Measurements from ENCODE around the gene TPM2.
"Not testable (repeated sequence)": the region's sequence is repeated elsewhere in the genome, so short reads cannot be mapped to it uniquely, and the experiment has no call there.

TPM2 gene

DNA sequence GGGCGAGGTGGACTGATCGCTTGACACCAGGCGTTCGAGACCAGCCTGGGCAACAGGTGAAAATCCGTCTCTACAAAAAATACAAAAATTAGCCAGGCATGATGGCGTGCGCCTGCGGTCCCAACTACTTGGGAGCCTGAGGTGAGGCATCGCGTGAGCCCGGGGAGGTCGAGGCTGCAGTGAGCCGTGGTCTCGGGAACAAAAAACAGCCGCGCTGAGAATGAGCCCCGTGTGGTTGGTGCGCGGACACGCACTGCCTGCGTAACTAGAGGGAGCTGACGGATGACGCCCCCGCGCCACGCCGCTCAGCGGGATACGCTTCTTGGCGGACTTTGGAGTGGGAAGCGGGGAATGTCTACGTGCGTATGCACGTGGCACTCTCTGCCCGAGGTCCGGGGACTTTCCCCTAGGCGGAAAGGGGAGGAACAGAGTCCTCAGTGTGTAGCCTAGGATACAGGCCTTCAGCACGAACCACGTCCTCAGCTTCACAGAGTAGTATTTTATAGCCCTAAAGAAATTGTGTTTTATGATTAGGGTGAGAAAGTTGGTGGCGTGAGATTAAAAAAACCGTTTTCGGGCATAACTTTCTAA, 32.1 kb downstream of the TPM2 start, which contains the start of gene RMRP:
Gene RMRP, minus strand, starts transcription at position 474 of the 591 bp plus-strand sequence.
- FAIRE-seq (peak; percentile 86), DNase-seq (ENCODE audit: insufficient read length, low spot score) (peak; percentile 91)

DNA sequence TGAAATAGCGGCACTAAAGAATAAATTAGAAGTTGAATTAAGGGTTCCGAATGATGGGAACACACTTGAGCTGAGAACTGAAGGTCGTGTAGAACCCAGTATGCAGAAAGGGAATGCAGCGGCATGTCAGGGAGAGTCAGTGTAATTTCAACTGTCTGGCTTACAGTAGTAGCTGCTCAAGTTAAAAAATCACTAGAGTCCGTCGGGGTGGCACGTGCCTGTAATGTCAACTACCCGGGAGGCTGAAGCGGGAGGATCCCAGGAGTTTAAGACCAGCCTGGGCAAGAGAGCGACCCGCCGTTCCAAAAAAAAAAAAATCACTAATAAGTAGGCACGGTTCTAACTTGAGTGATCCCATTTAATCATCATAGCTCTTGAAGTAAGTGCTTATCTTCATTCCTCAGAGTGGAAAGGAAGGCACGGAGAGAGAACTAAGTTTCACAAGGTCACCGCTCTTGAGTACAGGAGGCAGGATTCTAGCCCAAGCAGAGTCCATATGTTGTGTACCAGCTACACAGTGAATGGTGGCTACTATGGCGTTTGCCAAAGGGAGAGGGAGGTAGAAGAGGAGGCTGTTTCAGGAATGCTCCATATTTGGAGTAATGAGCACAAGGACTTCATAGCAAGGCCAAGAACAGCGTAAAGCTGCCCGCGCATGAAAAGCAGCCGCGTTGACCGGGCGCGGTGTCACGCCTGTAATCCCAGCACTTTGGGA, 32.7 kb downstream of the TPM2 start:
- FAIRE-seq (peak; percentile 8), DNase-seq (ENCODE audit: insufficient read length, low spot score) (no peak)

DNA sequence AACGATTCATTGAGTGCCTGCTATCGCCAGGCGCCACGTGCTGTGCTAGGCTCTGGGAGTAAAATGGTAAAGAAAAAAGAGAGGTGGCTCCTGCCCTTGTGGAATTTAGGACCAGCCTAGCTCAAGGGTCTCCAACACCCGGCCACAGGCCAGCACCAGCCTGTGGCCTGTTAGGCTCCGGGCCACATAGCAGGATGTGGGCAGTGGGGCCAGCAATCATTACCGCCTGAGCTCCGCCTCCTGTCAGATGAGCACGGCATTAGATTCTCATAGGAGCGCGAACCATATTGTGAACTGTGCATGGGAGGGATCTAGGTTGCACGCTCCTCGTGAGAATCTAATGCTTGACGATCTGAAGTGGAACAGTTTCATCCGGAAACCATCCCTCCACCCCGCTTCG, 33.4 kb downstream of the TPM2 start:
- FAIRE-seq (no peak), DNase-seq (ENCODE audit: insufficient read length, low spot score) (no peak)

DNA sequence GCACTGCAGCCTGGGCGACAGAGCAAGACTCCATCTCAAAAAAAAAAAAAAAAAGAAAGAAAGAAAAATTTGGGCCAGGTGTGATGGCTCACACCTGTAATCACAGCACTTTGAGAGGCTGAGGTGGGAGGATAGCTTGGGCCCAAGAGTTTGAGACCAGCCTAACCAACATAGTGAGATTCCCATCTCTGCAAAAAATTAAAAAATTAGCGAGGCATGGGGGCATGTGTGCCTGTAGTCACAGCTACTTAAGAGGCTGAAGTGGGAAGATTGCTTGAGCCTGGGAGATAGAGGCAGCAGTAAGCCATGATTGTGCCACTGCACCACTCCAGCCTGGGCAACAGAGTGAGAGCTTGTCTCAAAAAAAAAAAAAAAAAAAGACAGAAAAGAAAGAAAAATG, 36.1 kb downstream of the TPM2 start:
- DNase-seq (ENCODE audit: insufficient read length, low spot score) (no peak), FAIRE-seq (no peak)

DNA sequence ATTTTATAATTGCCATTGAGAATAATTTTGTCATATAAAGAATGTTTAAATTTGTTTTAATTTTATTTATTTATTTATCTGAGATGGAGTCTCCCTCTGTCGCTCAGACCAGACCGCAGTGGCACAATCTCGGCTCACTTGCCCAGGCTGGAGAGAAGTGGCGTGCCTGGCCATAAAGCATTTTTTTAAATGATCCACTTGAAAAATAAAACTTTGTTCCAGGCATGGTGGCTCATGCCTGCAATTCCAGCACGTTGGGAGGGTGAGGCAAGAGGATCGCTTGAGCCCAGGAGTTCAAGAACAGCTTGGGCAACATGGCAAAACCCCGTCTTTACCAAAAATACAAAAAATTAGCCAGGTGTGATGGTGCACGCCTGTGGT, 36.9 kb downstream of the TPM2 start:
- DNase-seq (ENCODE audit: insufficient read length, low spot score) (no peak), FAIRE-seq (no peak)

DNA sequence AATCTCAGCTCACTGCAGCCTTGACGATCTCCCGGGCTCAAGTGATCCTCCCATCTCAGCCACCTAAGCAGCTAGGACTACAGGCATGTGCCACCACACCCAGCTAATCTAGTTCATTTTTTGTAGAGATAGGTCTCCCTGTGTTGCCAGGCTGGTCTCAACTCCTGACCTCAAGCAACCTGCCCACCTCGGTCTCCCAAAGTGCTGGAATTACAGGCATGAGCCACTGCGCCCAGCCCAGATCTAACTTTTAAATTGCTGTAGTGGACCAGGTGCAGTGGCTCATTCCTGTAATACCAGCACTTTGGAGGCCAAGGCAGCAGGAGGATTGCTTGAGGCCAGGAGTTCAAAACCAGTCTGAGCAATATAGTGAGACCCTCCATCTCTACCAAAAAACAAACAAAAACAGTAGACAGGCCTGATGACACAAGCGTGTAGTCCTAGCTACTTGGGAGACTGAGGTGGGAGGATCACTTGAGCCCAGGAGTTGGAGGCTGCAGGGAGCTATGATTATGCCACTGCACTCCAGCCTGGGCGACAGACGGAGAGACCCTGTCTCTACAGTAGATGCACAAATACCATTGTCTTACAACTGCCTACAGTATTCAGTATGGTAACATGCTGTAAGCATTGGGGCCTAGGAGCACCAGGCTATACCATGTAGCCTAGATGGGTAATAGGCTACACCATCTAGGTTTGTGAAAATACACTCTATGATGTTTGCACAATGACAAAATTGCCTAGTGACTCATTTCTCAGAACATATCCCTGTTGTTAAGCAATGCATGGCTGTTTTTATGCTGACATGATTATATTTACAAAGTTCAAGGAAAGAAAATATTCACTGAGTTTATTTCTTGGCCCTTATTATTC, 37.5 kb downstream of the TPM2 start:
- no peak for DNase-seq (ENCODE audit: insufficient read length, low spot score)
- no peak for FAIRE-seq

DNA sequence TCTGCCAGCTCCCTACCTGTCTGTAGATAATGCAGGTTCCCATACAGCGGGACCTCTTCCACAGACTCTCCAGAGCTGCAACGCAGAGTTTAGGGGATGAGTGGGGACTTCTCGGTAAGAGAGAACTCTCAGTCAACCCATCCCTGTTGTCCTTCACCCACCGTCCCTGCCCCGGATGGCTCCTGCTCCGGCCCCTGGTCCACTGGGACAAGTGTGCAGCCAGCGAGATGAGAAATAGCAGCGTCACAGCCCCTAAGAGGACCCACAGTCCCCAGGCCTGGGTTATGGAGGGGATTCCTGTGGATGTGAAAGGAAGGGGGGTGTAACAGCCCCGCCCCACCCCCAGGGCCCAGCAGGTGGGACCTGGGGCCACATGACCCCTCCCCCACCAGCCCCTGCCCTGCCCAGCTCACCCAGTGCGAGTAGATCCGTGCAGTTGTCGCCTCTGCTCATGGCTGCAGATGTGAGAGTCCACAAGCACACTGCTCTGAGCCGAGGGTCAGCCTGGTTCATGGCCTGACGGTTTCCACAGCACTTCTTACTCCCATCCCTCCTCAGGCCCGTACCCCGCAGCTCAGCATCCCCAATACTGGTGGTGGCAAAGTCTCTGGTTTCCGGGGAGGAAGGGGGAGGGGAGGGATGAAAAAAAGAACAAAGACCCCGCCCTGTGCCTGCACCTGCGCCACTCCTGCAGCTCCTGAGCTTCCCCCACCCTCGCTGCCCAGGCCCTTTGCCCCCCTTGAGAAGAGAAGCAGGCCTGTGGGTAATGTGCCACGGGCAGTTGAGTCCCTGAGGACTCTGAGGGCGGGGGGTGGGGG, 39.2 kb downstream of the TPM2 start, which contains the start of gene SIT1:
Gene SIT1, minus strand, starts transcription at position 591 of the 818 bp plus-strand sequence. Its CDS starts 78 bp downstream, at position 513.
- no peak for FAIRE-seq

DNA sequence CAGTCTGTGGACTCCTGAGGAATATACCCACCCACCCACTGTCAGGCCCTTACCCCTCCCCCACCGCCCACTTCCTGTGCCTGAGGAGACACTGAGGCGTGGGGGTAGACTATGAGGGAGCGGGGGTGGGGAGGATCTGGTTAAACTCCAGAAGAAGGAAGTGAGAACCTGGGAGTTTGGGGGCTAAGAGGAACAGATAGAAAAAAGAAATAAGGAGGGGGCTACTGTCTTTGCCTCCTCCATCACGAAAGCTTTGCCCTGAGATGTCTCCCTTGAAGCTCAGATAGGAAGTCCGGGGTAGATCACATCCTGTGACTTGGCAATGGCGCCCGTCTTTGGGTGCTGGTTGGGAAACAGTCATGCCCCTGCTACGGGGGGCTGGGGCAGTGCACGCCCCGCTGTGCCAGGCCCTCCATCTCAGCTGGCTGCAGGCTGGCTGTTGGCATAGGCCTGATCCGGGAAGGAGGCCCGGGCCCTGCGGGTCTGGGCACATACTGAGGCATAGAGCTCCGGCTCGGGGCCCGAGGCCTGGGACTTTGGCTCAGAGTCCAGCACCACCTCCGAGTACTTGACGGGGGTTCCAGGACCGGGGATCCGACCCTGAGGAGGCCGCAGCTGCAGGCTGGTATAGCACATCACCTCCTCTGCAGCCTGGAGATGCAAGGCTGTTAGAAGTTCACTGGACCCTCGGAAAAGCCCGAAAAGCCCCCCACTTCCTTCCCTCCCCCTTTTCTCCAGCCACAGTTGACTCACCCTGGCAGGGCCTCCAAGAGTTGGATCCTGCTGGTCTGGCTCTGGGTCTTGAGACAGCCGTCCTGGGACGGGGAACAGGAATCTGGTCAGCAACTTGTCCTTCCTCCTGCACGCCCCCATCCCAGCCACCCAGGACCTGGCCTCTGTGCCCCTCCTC, 40.0 kb downstream of the TPM2 start:
- FAIRE-seq = peak; percentile 95
- DNase-seq (ENCODE audit: insufficient read length, low spot score) = no peak

More for the DNA sequence above, 39.2 kb downstream of the TPM2 start, which contains the start of gene SIT1:
- DNase-seq (ENCODE audit: insufficient read length, low spot score) = no peak

DNA sequence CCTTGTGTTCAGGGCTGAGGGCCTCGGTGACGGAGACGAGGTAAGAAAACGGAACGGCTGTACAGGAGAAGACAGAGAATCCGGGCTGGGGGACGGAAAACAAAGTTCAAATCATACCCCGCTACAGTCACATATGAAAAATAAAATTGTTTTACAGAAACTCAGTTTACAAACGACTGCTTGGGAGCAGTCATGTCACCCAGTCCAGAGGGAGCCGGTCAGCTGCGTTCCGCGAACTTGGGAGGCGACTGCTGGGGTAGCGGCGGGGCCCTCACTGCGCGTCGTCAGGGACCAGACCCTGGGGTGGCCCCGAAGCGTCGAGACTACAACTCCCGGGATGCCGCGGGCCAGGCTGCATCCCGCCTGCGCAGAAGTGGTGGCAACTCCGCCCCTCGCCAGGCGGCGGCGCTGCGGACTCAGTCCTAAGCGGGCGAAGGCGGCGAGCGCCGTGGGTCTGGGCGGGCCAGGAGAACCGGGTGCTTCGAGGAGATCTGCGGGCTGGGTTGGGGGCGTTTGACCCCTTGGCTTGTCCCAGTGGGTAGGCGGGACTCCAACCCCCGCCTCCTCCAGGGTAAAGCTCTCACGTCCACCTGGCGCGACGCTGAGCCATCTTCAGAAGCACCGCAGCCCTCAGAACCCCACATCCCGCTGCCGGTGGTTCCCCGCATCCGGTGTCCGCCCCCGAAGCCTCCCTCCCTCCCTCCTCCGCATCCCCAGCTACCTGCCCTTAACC, 43.0 kb downstream of the TPM2 start:
- FAIRE-seq (peak; percentile 89), DNase-seq (ENCODE audit: insufficient read length, low spot score) (peak; percentile 69)

DNA sequence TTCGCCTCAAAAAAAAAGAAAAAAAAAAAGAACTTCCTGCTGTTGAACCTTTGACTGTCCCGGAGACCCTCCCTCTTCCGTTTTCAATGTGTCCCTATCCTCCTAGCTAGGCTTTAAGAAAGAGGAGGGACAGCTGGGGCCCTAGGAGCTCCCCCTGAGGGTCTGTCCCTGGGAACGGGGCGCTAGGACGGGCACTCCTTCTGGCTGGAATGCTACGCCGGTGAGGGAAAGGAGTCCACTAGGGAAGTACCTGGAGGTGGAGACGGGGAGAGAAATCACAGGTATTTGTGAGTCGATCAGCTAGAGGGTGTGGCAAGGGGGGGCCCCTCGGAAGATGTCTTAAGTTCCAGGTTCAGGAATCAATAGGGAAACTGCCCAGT, 43.6 kb downstream of the TPM2 start:
- no peak for FAIRE-seq
- DNase-seq (ENCODE audit: insufficient read length, low spot score) = no peak

DNA sequence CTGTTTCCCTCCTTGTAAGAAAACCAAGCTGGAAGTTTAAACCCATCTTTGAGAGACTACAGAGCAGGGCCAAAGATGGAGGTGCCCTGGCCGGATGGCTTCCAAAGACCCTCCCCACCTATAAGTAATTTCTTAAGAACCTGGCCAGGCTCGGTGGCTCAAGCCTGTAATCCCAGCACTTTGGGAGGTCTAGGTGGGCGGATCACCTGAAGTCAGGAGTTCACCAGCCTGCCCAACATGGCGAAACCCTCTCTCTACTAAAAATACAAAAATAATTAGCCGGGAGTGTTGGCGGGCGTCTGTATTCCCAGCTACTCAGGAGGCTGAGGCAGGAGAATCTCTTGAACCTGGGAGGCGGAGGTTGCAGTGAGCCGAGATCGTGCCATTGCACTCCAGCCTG, 44.0 kb downstream of the TPM2 start:
- not testable (repeated sequence) for DNase-seq (ENCODE audit: insufficient read length, low spot score); FAIRE-seq

DNA sequence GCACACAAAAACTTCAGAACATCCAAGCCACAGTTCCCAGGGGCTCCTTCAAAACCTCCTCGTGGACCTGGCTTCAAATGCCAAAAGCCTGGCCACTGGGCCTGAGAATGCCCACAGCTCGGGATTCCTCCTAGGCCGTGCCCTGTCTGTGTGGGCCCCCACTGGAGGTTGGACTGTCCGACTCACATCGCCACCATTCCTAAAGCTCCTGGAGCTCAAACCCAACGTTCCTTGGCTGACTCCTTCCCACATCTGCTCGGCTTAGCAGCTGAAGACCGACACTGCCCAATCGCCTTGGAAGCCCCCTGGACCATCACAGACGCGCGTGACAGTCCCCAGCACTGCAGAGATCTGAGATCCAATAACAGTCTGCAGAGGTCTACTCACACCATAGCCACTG, 46.7 kb downstream of the TPM2 start:
- DNase-seq (ENCODE audit: insufficient read length, low spot score) (no peak), FAIRE-seq (no peak)

DNA sequence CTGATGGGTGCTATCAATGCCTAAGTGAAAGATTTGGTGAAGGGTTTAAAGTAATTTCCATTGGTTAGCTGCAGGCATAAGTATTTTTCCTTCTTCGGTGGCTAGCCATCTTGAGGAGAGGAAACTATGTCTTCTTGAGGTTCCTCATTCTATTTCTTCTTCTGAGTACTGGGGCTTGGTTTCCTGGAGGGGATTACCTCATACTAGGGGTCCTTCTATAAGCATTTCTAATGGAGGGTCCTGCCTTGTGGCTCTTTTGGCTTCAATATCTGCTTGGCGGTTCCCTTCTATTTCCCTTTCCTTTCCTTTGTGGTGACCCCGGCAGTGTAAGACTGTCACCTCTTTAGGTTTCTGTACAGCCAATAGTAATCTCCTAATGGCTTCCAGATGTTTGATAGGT, 48.2 kb downstream of the TPM2 start:
- not testable (repeated sequence) for DNase-seq (ENCODE audit: insufficient read length, low spot score); FAIRE-seq

DNA sequence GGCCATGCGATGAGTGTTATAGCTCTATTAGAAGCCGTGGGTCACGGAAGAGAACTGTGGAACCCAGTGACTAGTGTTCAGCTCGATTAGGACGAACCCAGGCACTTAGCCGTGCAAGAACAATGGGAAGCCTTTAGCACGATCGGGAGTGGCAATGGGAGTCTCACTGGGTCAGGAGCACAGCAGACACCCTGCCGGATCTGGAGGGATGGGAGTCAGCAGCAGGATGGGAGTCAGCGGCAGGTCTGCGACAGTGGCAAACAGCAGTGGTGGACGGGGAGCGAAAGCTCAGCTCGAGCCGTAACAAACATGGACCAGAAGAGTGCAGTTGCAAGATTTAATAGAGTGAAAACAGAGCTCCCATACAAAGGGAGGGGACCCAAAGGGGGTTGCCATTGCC, 49.3 kb downstream of the TPM2 start:
- not testable (repeated sequence) for DNase-seq (ENCODE audit: insufficient read length, low spot score); FAIRE-seq

DNA sequence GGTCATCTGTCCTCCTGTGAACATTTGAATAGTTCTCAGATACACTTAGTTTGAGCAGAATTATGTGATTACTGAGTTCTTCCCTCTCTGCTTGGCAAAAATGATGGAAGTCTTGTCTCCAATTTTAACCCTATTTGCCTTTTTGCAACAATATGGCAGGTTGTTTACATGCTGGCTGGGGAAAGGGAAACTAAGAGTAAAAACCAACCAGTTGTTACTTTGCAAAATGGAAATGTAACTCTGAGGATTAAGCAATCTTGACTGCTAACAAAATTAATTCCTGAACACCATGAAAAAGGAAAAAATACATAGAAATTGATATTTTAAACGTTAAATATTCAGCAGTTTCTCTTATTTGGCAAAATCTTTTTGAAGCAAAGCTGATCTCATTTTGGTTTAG, 50.1 kb downstream of the TPM2 start:
- FAIRE-seq (no peak), DNase-seq (ENCODE audit: insufficient read length, low spot score) (no peak)

DNA sequence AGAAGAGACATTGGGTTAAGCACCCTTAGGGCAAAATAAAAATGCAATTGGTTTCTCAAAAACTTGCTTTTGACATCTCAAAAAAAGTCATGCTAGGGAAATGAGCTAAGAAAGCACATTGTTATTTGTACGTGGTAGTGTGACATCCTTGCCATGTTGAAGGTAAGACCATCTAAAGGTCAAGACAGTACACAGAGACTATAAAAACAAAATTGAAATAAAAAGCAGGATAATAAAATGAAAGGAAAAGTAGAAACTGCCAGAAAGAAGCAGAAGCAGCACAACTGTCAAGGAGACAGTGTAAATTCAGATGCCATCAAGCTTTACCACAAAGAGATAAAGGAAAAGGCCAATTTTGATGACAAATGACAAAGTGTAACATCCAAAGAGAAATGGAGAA, 50.5 kb downstream of the TPM2 start:
- DNase-seq (ENCODE audit: insufficient read length, low spot score) = not testable (repeated sequence)
- peak; percentile 89 for FAIRE-seq

DNA sequence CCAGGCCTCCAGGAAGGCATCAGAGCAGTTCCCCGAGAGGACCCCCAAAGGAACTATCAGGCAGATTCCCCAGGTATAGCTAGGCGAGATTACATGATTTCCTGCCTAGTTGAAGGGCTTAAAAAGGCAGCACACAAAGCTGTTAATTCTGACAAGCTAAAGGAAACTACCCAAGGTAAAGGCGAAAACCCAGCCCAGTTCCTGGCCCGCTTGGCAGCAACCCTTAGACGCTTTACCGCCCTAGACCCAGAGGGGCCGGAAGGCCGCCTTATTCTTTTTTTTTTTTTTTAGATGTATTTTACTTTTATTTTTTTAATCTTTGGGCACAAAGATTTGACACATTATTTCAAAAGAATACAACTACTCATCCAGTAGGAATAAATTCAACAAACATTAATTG, 51.0 kb downstream of the TPM2 start:
- not testable (repeated sequence) for DNase-seq (ENCODE audit: insufficient read length, low spot score); FAIRE-seq

DNA sequence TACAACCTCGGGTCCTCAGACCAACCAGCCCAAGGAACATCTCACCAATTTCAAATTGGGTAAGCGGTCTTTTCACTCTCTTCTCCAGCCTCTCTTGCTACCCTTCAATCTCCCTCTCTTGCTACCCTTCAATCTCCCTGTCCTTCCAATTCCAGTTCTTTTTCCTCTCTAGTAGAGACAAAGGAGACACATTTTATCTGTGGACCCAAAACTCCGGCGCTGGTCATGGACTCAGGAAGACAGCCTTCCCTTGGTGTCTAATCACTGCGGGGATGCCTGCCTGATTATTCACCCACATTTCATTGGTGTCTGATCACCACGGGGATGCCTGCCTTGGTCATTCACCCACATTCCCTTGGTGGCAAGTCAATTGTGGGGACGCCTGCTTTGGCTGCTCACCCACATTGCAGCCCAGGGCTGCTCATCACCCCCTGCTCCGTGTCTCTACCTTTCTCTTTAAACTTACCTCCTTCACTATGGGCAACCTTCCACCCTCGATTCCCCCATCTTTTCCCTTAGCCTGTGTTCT, 52.2 kb downstream of the TPM2 start:
- not testable (repeated sequence) for DNase-seq (ENCODE audit: insufficient read length, low spot score); FAIRE-seq

Data from GM19239 (cell line).